ENCODE data around the gene ZNF580.

The ZNF580 gene

GRCh38 chr19:55599842-55600661 is 40.8 kb upstream of the ZNF580 start, which contains the start of gene ZNF524:
Gene ZNF524 (plus strand): TSS chr19:55600288. CDS start chr19:55602113, 1,825 bp downstream.
- Histone ChIP-seq H3K36me3 (ENCODE audit: control insufficient read depth, insufficient read depth, low read length) (peaks cover 15% of the 10 kb centered on the region), H3K4me1 (ENCODE audit: control insufficient read depth, insufficient read depth, low read length) (peaks cover 17% of the 10 kb centered on the region), H3K9ac (ENCODE audit: low read length) (peak within 1 kb of the TSS; percentile 100), H3K9me3 (ENCODE audit: control insufficient read depth, insufficient read depth, low read depth, low read length) (no peaks in the 10 kb centered on the region), H3K27ac (ENCODE audit: low read depth, low read length) (peak within 1 kb of the TSS; percentile 98), H3K27me3 (ENCODE audit: control insufficient read depth, insufficient read depth, low read length) (no peaks in the 10 kb centered on the region), H3K4me3 (ENCODE audit: low read depth, low read length) (peak within 1 kb of the TSS; percentile 91)

DNA sequence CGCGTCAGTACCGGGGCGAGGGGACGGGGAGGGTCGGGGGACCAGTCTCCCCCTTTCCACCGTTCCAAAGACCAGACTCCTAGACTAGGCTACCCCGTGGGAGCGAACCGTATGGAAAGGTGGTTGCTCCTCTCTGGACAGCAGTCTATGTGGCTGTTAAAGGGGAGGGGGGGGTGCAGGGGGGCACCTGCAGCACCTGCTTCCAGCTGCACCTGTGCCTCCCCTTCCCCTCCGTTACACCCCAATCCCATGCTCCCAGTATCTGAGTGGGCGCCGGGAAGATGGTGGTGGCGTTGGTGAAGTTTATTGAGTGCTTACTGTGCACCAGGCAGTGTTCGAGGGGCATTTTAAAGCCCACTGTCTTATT is 40.2 kb upstream of the ZNF580 start:
- Histone ChIP-seq H3K9ac (ENCODE audit: low read length) (peak overlapping the region; percentile 53), H3K36me3 (ENCODE audit: control insufficient read depth, insufficient read depth, low read length) (peaks cover 9% of the 10 kb centered on the region), H3K27ac (ENCODE audit: low read depth, low read length) (peak overlapping the region; percentile 49; the same call in 1 of the 2 replicates), H3K4me3 (ENCODE audit: low read depth, low read length) (peak overlapping the region; percentile 66), H3K27me3 (ENCODE audit: control insufficient read depth, insufficient read depth, low read length) (no peaks in the 10 kb centered on the region), H3K4me1 (ENCODE audit: control insufficient read depth, insufficient read depth, low read length) (peaks cover 17% of the 10 kb centered on the region), H3K9me3 (ENCODE audit: control insufficient read depth, insufficient read depth, low read depth, low read length) (no peaks in the 10 kb centered on the region)

DNA sequence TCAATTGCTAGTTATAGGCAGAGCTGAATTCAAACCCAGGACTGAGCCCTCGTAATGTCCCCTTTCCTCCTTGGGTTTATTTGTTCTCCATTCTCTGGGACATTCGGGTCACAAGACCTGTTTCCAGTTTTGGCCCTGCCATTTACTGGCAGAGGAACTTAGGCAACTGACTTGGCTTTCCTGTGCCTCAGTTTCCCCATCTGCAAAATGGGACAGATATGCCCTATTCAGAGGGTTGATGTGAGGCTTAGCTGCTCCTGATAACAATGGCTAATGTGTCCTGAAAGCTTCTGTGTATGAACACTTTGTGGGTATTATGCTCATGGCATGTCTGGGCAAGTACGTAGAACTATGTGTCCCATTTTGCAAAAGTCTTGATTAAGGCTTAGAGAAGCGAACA is 39.7 kb upstream of the ZNF580 start:
- Histone ChIP-seq H3K27ac (ENCODE audit: low read depth, low read length) (no peak overlapping the region), H3K9me3 (ENCODE audit: control insufficient read depth, insufficient read depth, low read depth, low read length) (no peaks in the 10 kb centered on the region), H3K9ac (ENCODE audit: low read length) (peak overlapping the region; percentile 9), H3K4me1 (ENCODE audit: control insufficient read depth, insufficient read depth, low read length) (peaks cover 17% of the 10 kb centered on the region), H3K4me3 (ENCODE audit: low read depth, low read length) (peak overlapping the region; percentile 66), H3K27me3 (ENCODE audit: control insufficient read depth, insufficient read depth, low read length) (no peaks in the 10 kb centered on the region), H3K36me3 (ENCODE audit: control insufficient read depth, insufficient read depth, low read length) (peaks cover 5% of the 10 kb centered on the region)

GRCh38 chr19:55602104-55603001 is 38.4 kb upstream of the ZNF580 start:
- no peak overlapping the region for H3K4me3 ChIP-seq (ENCODE audit: low read depth, low read length)
- H3K36me3 ChIP-seq (ENCODE audit: control insufficient read depth, insufficient read depth, low read length), result peaks cover 3% of the 10 kb centered on the region; the same call in 1 of the 2 replicates
- no peak overlapping the region for H3K27ac ChIP-seq (ENCODE audit: low read depth, low read length)
- no peaks in the 10 kb centered on the region for H3K27me3 ChIP-seq (ENCODE audit: control insufficient read depth, insufficient read depth, low read length)
- H3K9ac ChIP-seq (ENCODE audit: low read length), result no peak overlapping the region
- H3K4me1 ChIP-seq (ENCODE audit: control insufficient read depth, insufficient read depth, low read length), result peaks cover 23% of the 10 kb centered on the region
- no peaks in the 10 kb centered on the region for H3K9me3 ChIP-seq (ENCODE audit: control insufficient read depth, insufficient read depth, low read depth, low read length)

DNA sequence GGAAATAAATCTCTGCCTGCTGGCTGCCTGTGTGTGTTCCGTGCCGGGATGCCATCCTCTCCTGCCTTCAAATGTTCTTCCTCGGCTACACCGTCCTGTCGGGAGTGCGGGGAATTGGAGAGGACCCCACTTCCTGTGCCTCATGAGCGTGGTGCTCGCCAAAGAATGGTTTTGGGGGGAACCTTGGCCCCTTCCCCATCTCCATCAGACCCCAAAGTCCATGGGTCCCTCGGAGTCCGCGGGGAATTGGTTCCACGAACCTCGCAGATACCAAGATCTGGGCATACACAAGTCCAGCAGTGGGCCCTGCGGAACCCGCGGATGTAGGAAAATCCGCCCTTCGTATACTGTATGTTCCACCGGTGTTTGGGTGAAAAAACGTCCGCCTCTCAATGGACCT is 37.7 kb upstream of the ZNF580 start:
- 0 out of 2 replicates have a peak overlapping the region, but pooled peaks have one; percentile 16 for H3K4me3 ChIP-seq (ENCODE audit: low read depth, low read length)
- no peak overlapping the region for H3K27ac ChIP-seq (ENCODE audit: low read depth, low read length)
- H3K9ac ChIP-seq (ENCODE audit: low read length), result no peak overlapping the region
- no peaks in the 10 kb centered on the region for H3K9me3 ChIP-seq (ENCODE audit: control insufficient read depth, insufficient read depth, low read depth, low read length)
- no peaks in the 10 kb centered on the region for H3K27me3 ChIP-seq (ENCODE audit: control insufficient read depth, insufficient read depth, low read length)
- peaks cover 3% of the 10 kb centered on the region; the same call in 1 of the 2 replicates for H3K36me3 ChIP-seq (ENCODE audit: control insufficient read depth, insufficient read depth, low read length)
- H3K4me1 ChIP-seq (ENCODE audit: control insufficient read depth, insufficient read depth, low read length), result peaks cover 19% of the 10 kb centered on the region

DNA sequence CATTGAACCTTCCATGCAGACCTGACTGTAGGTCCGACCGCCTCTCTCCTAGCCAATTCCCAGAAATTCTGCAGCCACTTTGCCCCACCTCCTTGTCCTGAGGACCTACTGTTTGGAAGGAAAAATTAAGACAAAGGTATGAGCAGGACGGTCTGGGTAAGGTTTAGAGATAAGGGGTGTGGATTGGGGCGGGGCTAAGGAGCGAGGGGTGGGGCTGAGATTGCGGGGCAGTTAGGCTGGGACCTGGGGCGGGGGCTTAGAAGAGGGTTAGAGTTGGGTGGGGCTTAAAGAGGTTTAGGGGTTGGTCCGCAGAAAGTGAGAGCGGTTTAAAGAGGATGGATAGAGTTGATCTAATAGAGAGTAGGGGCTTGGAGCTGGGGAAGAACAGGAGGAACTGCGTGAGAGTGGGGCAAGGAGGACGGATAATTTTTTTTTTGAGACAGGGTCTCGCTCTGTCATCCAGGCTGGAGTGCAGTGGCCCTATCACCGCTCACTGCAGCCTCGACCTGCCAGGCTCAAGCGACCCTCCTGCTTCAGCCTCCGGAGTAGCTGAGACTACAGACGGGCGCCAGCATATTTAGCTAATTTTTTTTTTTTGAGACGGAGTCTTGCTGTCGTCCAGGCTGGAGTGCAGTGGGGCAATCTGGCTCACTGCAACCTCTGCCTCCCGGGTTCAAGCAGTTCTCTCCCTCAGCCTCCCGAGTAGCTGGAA is 37.1 kb upstream of the ZNF580 start:
- peak overlapping the region; percentile 16; the same call in 1 of the 2 replicates for H3K4me3 ChIP-seq (ENCODE audit: low read depth, low read length)

DNA sequence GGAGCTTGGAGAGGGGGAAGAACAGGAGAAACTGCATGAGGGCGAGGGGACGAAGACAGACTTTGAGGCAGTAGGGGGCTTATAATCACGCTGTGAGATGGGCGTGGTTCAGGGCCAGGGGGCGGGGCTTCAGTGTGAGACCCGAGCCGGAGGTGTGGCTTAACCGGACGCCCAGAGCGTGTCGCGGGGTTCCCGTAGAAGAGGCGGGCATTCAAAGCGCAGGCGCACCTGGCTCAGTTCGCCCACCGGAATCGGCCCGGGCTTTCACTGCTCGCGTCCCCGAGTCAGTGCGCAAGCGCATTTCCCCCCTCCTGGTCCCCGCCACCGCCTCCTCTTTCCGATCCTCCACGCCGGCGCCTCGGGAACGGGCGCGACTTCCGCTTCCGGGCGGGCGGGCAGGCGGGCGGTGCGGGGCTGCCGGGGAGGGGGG is 35.6 kb upstream of the ZNF580 start:
- no peaks in the 10 kb centered on the region for H3K27me3 ChIP-seq (ENCODE audit: control insufficient read depth, insufficient read depth, low read length)
- H3K9me3 ChIP-seq (ENCODE audit: control insufficient read depth, insufficient read depth, low read depth, low read length), result no peaks in the 10 kb centered on the region
- H3K4me3 ChIP-seq (ENCODE audit: low read depth, low read length), result peak overlapping the region; percentile 66
- peaks cover 15% of the 10 kb centered on the region; the same call in 1 of the 2 replicates for H3K36me3 ChIP-seq (ENCODE audit: control insufficient read depth, insufficient read depth, low read length)
- peaks cover 13% of the 10 kb centered on the region for H3K4me1 ChIP-seq (ENCODE audit: control insufficient read depth, insufficient read depth, low read length)
- peak overlapping the region; percentile 71 for H3K9ac ChIP-seq (ENCODE audit: low read length)
- H3K27ac ChIP-seq (ENCODE audit: low read depth, low read length), result peak overlapping the region; percentile 64; the same call in 1 of the 2 replicates

More for the DNA sequence above, 37.1 kb upstream of the ZNF580 start:
- Histone ChIP-seq H3K9ac (ENCODE audit: low read length) (no peak overlapping the region), H3K36me3 (ENCODE audit: control insufficient read depth, insufficient read depth, low read length) (peaks cover 6% of the 10 kb centered on the region; the same call in 1 of the 2 replicates), H3K4me1 (ENCODE audit: control insufficient read depth, insufficient read depth, low read length) (peaks cover 13% of the 10 kb centered on the region), H3K27me3 (ENCODE audit: control insufficient read depth, insufficient read depth, low read length) (no peaks in the 10 kb centered on the region), H3K9me3 (ENCODE audit: control insufficient read depth, insufficient read depth, low read depth, low read length) (no peaks in the 10 kb centered on the region), H3K27ac (ENCODE audit: low read depth, low read length) (no peak overlapping the region)

- peak within 1 kb of the TSS; percentile 77; the same call in 1 of the 2 replicates for H3K27ac ChIP-seq (ENCODE audit: low read depth, low read length)
- peaks cover 13% of the 10 kb centered on the region for H3K4me1 ChIP-seq (ENCODE audit: control insufficient read depth, insufficient read depth, low read length)
- peak within 1 kb of the TSS; percentile 77 for H3K4me3 ChIP-seq (ENCODE audit: low read depth, low read length)
- peak within 1 kb of the TSS; percentile 74 for H3K9ac ChIP-seq (ENCODE audit: low read length)
- H3K36me3 ChIP-seq (ENCODE audit: control insufficient read depth, insufficient read depth, low read length), result peaks cover 15% of the 10 kb centered on the region; the same call in 1 of the 2 replicates
- H3K9me3 ChIP-seq (ENCODE audit: control insufficient read depth, insufficient read depth, low read depth, low read length), result no peaks in the 10 kb centered on the region
- H3K27me3 ChIP-seq (ENCODE audit: control insufficient read depth, insufficient read depth, low read length), result no peaks in the 10 kb centered on the region
Observed at GRCh38 chr19:55605637-55606470, 34.9 kb upstream of the ZNF580 start, which contains the start of gene ZNF865. Gene ZNF865 (plus strand): TSS chr19:55605647. CDS start chr19:55613619, 7,972 bp downstream.

DNA sequence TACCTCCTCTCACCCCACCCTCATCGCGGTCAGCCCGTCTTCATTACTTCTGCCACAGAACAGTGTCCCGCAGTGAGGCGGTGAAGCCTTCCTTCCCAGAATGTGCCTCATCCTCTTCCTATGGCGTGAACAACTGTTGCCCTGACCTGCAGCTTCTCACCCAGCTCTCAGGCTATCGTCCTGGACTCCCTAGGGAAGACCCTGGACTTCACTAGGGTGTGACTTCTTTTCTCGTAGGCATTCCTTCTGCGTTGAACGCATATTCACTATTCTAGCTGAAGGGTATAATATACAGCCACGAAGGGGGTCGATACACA is 34.4 kb upstream of the ZNF580 start:
- H3K9me3 ChIP-seq (ENCODE audit: control insufficient read depth, insufficient read depth, low read depth, low read length), result no peaks in the 10 kb centered on the region
- peaks cover 15% of the 10 kb centered on the region; the same call in 1 of the 2 replicates for H3K36me3 ChIP-seq (ENCODE audit: control insufficient read depth, insufficient read depth, low read length)
- H3K27ac ChIP-seq (ENCODE audit: low read depth, low read length), result no peak overlapping the region
- peaks cover 13% of the 10 kb centered on the region for H3K4me1 ChIP-seq (ENCODE audit: control insufficient read depth, insufficient read depth, low read length)
- H3K4me3 ChIP-seq (ENCODE audit: low read depth, low read length), result peak overlapping the region; percentile 77
- peak overlapping the region; percentile 53 for H3K9ac ChIP-seq (ENCODE audit: low read length)
- H3K27me3 ChIP-seq (ENCODE audit: control insufficient read depth, insufficient read depth, low read length), result no peaks in the 10 kb centered on the region

GRCh38 chr19:55606817-55607216 is 34.0 kb upstream of the ZNF580 start:
- peak overlapping the region; percentile 77 for H3K4me3 ChIP-seq (ENCODE audit: low read depth, low read length)

More at GRCh38 chr19:55606817-55607216, 34.0 kb upstream of the ZNF580 start:
- H3K36me3 ChIP-seq (ENCODE audit: control insufficient read depth, insufficient read depth, low read length), result peaks cover 15% of the 10 kb centered on the region; the same call in 1 of the 2 replicates
- no peaks in the 10 kb centered on the region for H3K27me3 ChIP-seq (ENCODE audit: control insufficient read depth, insufficient read depth, low read length)
- no peaks in the 10 kb centered on the region for H3K9me3 ChIP-seq (ENCODE audit: control insufficient read depth, insufficient read depth, low read depth, low read length)
- H3K4me1 ChIP-seq (ENCODE audit: control insufficient read depth, insufficient read depth, low read length), result peaks cover 13% of the 10 kb centered on the region
- H3K9ac ChIP-seq (ENCODE audit: low read length), result peak overlapping the region; percentile 53
- H3K27ac ChIP-seq (ENCODE audit: low read depth, low read length), result no peak overlapping the region
